Measurements from ENCODE around the gene POLR2C. TPM values are rescaled to one million over a fixed set of nuclear protein-coding genes. Genes with fewer than 3 reads are reported as not detected.

The POLR2C gene
- total and polyA plus RNA-seq, 2 of the 13 experiments (the other 11 are each of a cell fraction or from before 2014, with no cell fraction given) = 104 to 216 TPM

DNA sequence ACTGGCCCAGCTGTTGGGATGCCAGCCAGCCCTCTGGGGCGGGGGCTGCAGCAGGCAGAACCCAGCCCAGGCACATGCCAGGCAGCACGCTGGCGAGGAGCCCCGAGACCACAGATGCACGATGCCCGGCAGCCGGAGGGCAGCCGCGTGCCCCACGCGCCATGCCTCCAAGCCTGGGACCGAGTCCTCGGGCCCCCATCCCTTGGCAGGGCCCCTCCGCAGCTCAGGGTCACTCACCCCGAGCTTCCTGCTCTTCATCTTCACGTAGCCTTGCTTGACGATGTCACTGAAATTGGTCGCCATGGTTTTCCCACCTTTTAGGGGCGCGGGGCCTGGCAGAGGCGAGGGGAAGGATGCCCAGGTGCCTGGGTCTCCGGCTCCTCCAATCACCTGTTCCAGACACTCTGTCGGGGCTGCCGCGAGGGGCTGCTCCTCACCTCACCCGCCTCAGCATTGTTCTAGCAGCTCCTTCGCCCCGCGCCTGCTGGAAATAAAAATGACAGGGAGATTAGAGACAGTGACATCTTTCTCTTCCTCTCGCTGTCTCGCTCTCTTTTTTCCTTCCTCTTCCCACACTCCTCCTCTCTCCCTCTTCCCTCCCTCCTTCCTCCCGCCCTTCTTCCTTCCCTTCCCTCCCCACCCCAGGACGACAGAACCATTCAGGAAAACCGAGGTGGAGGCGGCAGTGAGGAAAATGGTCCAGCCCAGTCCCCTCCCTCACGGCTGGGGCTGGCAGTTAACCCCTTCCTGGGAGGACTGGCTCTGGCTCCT, 16.9 kb downstream of the POLR2C start (continued):
- TF ChIP-seq, protein P1, sequence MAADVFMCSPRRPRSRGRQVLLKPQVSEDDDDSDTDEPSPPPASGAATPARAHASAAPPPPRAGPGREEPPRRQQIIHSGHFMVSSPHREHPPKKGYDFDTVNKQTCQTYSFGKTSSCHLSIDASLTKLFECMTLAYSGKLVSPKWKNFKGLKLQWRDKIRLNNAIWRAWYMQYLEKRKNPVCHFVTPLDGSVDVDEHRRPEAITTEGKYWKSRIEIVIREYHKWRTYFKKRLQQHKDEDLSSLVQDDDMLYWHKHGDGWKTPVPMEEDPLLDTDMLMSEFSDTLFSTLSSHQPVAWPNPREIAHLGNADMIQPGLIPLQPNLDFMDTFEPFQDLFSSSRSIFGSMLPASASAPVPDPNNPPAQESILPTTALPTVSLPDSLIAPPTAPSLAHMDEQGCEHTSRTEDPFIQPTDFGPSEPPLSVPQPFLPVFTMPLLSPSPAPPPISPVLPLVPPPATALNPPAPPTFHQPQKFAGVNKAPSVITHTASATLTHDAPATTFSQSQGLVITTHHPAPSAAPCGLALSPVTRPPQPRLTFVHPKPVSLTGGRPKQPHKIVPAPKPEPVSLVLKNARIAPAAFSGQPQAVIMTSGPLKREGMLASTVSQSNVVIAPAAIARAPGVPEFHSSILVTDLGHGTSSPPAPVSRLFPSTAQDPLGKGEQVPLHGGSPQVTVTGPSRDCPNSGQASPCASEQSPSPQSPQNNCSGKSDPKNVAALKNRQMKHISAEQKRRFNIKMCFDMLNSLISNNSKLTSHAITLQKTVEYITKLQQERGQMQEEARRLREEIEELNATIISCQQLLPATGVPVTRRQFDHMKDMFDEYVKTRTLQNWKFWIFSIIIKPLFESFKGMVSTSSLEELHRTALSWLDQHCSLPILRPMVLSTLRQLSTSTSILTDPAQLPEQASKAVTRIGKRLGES (CRISPR knock-in tag; IDR thresholded peaks at IDR 0.05; ENCODE audit: borderline replicate concordance) = no peak
- TF ChIP-seq ATAD3A (CRISPR knock-in tag; IDR thresholded peaks at IDR 0.05) = no peak
- TF ChIP-seq ZNF136 (CRISPR knock-in tag; IDR thresholded peaks at IDR 0.05; ENCODE audit: low read depth) = no peak
- TF ChIP-seq ZNF720 (CRISPR knock-in tag; IDR thresholded peaks at IDR 0.05) = no peak
- TF ChIP-seq ELF3 (CRISPR knock-in tag; IDR thresholded peaks at IDR 0.05) = no peak
- TF ChIP-seq ZNF557 (CRISPR knock-in tag; IDR thresholded peaks at IDR 0.05) = no peak
- TF ChIP-seq, protein P2, sequence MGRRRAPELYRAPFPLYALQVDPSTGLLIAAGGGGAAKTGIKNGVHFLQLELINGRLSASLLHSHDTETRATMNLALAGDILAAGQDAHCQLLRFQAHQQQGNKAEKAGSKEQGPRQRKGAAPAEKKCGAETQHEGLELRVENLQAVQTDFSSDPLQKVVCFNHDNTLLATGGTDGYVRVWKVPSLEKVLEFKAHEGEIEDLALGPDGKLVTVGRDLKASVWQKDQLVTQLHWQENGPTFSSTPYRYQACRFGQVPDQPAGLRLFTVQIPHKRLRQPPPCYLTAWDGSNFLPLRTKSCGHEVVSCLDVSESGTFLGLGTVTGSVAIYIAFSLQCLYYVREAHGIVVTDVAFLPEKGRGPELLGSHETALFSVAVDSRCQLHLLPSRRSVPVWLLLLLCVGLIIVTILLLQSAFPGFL (CRISPR knock-in tag; IDR thresholded peaks at IDR 0.05) = no peak
- TF ChIP-seq ZNF430 (CRISPR knock-in tag; IDR thresholded peaks at IDR 0.05) = no peak
- no peak for TF ChIP-seq ZKSCAN5 (CRISPR knock-in tag; IDR thresholded peaks at IDR 0.05)
- 0 out of 2 replicates have a peak, but pooled peaks have one; percentile 15 for TF ChIP-seq SP5 (CRISPR knock-in tag; IDR thresholded peaks at IDR 0.05; ENCODE audit: borderline replicate concordance, low read depth)
- no peak for TF ChIP-seq NFATC3 (CRISPR knock-in tag; IDR thresholded peaks at IDR 0.05)
- TF ChIP-seq, protein P3, sequence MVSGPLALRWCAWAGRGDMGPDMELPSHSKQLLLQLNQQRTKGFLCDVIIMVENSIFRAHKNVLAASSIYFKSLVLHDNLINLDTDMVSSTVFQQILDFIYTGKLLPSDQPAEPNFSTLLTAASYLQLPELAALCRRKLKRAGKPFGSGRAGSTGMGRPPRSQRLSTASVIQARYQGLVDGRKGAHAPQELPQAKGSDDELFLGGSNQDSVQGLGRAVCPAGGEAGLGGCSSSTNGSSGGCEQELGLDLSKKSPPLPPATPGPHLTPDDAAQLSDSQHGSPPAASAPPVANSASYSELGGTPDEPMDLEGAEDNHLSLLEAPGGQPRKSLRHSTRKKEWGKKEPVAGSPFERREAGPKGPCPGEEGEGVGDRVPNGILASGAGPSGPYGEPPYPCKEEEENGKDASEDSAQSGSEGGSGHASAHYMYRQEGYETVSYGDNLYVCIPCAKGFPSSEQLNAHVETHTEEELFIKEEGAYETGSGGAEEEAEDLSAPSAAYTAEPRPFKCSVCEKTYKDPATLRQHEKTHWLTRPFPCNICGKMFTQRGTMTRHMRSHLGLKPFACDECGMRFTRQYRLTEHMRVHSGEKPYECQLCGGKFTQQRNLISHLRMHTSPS (CRISPR knock-in tag; IDR thresholded peaks at IDR 0.05; ENCODE audit: low read depth) = peak; percentile 6; the same call in 1 of the 2 replicates
- TF ChIP-seq ARNT2 (CRISPR knock-in tag; IDR thresholded peaks at IDR 0.05; ENCODE audit: low read depth) = no peak
- TF ChIP-seq, protein P4, sequence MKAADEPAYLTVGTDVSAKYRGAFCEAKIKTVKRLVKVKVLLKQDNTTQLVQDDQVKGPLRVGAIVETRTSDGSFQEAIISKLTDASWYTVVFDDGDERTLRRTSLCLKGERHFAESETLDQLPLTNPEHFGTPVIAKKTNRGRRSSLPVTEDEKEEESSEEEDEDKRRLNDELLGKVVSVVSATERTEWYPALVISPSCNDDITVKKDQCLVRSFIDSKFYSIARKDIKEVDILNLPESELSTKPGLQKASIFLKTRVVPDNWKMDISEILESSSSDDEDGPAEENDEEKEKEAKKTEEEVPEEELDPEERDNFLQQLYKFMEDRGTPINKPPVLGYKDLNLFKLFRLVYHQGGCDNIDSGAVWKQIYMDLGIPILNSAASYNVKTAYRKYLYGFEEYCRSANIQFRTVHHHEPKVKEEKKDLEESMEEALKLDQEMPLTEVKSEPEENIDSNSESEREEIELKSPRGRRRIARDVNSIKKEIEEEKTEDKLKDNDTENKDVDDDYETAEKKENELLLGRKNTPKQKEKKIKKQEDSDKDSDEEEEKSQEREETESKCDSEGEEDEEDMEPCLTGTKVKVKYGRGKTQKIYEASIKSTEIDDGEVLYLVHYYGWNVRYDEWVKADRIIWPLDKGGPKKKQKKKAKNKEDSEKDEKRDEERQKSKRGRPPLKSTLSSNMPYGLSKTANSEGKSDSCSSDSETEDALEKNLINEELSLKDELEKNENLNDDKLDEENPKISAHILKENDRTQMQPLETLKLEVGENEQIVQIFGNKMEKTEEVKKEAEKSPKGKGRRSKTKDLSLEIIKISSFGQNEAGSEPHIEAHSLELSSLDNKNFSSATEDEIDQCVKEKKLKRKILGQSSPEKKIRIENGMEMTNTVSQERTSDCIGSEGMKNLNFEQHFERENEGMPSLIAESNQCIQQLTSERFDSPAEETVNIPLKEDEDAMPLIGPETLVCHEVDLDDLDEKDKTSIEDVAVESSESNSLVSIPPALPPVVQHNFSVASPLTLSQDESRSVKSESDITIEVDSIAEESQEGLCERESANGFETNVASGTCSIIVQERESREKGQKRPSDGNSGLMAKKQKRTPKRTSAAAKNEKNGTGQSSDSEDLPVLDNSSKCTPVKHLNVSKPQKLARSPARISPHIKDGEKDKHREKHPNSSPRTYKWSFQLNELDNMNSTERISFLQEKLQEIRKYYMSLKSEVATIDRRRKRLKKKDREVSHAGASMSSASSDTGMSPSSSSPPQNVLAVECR (CRISPR knock-in tag; IDR thresholded peaks at IDR 0.05; ENCODE audit: borderline replicate concordance) = peak; percentile 26; the same call in 1 of the 2 replicates
- no peak for TF ChIP-seq GFI1 (CRISPR knock-in tag; IDR thresholded peaks at IDR 0.05; ENCODE audit: borderline replicate concordance)
- peak; percentile 35 for TF ChIP-seq XRCC5 (optimal IDR thresholded peaks at IDR 0.05; ENCODE audit: low read length)
- peak; percentile 11; the same call in 1 of the 2 replicates for TF ChIP-seq KDM5B (CRISPR knock-in tag; IDR thresholded peaks at IDR 0.05; ENCODE audit: borderline replicate concordance)
